Esophagus muscularis mucosa (tissue), 4 donors: Measurements from ENCODE around the gene BRD7. TPM values are rescaled to one million over a fixed set of nuclear protein-coding genes. Genes with fewer than 3 reads are reported as not detected.
A peak's percentile ranks its signal among the peaks of the same experiment; 100 is the strongest.

ENCODE experiments used
- DNase-seq: peaks from one replicate; pipeline ENCODE4 v3.0.0-alpha.2; 2017; ENCODE audit errors: extremely low spot score
- H3K27ac ChIP-seq, 4 donors: fragments of 200-600 bp; sonication (generic); replicated peaks in 1 of 4; 1 replicate in 3 of 4; 2 replicates in 1 of 4; pipeline ENCODE4 v1.5.1; 2016 to 2019; ENCODE audit warnings: mild to moderate bottlenecking in 1 of 4
- H3K27me3 ChIP-seq, 4 donors: fragments of 200-600 bp; sonication (generic); one replicate each; pipeline versions ENCODE4 v1.5.1 to v1.6.0; 2016 to 2019
- H3K36me3 ChIP-seq, 4 donors: fragments of 200-600 bp; sonication (generic); one replicate each; pipeline ENCODE4 v1.5.1; 2016 to 2019
- H3K4me1 ChIP-seq, 4 donors: fragments of 200-600 bp; sonication (generic); one replicate each; pipeline ENCODE4 v1.5.1; 2016 to 2019
- H3K4me3 ChIP-seq, 4 donors: fragments of 200-600 bp; sonication (generic); 1 replicate in 2 of 4; 2 replicates in 2 of 4; pipeline ENCODE4 v1.5.1; 2016 to 2019; ENCODE audit warnings: mild to moderate bottlenecking in 4 of 4, moderate library complexity in 1 of 4
- H3K9me3 ChIP-seq, 4 donors: fragments of 200-600 bp; sonication (generic); 1 replicate in 3 of 4; 2 replicates in 1 of 4; pipeline ENCODE4 v1.5.1; 2016 to 2019
- CTCF ChIP-seq, 3 experiments: fragments of 200-600 bp in 2 of 3; fragments of 450-650 bp in 1 of 3; sonication (generic) in 2 of 3; IDR thresholded peaks; one replicate each; pipeline ENCODE4 v1.5.1; 2017 to 2019; ENCODE audit warnings: antibody characterized with exemption in 3 of 3, mild to moderate bottlenecking in 2 of 3, moderate library complexity in 1 of 3
- EP300 ChIP-seq: sonication (generic); formaldehyde crosslinking; IDR thresholded peaks from one replicate; pipeline ENCODE4 v1.6.1; 2017; ENCODE audit warnings: antibody characterized with exemption
- POLR2A ChIP-seq: fragments of 450-650 bp; IDR thresholded peaks from one replicate; pipeline ENCODE4 v1.6.1; 2017; ENCODE audit warnings: antibody characterized with exemption, moderate library complexity, mild to moderate bottlenecking, low read depth
- POLR2AphosphoS5 ChIP-seq, 2 donors: sonication (generic); formaldehyde crosslinking; IDR thresholded peaks; one replicate each; pipeline ENCODE4 v1.6.1; 2017; ENCODE audit warnings: antibody characterized with exemption in 2 of 2
- WGBS: methylation state at CpG from one replicate; pipeline ENCODE4 v1.1.5; 2018; 5-methylcytosine and 5-hydroxymethylcytosine counted together
- intact Hi-C: fragments of 100-400 bp; cut with DNase I; formaldehyde crosslinking; loops from one replicate; pipeline ENCODE4 v1.15.1; 2023
- total RNA-seq, 4 donors: library from RNA; depleted of rRNA; stranded (reverse); fragments of >200 nt; gene quantifications; one replicate each; pipeline versions ENCODE4 v1.1.0 to v1.2.1, GENCODE V29; 2016

Gene BRD7
- total RNA-seq, 4 donors from 2014 or later, result 49.5 to 68.1 (median 56.5) TPM

DNA sequence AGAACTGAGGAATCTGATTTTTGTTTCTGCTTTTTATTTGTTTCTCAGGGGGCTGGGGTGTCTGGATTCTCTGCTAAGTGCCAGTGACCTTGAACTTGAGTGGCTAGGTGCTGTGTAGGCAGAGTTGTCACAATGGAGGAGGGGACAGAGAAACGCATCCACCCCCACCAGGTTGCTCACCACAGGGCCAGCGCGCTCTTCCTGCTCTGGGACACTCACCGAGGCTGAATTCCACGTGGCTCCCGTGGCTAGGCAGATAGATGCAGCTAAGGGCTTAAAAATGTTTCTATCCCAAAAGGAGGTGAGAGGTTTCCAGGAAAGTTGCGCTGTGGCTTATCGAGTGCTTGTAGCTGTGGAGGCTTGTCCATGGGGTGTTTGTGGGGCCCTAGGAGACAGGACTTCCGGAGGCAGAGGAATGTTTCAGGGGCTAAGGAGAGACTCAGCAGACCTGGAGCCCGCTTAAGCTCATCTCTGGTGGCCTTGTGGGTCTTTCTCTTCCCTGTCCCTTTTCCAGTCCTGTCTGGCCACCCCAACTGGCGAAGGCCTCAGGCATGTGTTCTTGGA lies 65.7 kb downstream of the BRD7 start:
- H3K4me1 ChIP-seq, result peaks cover 0 to 13% (median 12%) of the 10 kb centered on the region in 4 donors
- H3K9me3 ChIP-seq, result no peaks in the 10 kb centered on the region
- intact Hi-C loops, result no loop called here
- 82% methylated on average over 9 of the region's 11 CpGs for WGBS
- no peaks in the 10 kb centered on the region for H3K27me3 ChIP-seq
- DNase-seq, result no peak
- TF ChIP-seq POLR2A (no peak), EP300 (no peak), CTCF (IDR thresholded peaks at IDR 0.05) (no peak), POLR2AphosphoS5 (IDR thresholded peaks at IDR 0.05) (no peak)
- H3K36me3 ChIP-seq, result peaks cover 0 to 24% (median 2%) of the 10 kb centered on the region in 4 donors
- H3K4me3 ChIP-seq, result no peak overlapping the region
- H3K27ac ChIP-seq, result no peak overlapping the region

- intact Hi-C loops, result no loop called here
- TF ChIP-seq POLR2A, result no peak
- no peak for TF ChIP-seq CTCF (IDR thresholded peaks at IDR 0.05)
- TF ChIP-seq POLR2AphosphoS5 (IDR thresholded peaks at IDR 0.05), result no peak
- no peak for TF ChIP-seq EP300
- Histone ChIP-seq H3K27ac (no peak overlapping the region), H3K4me1 (peaks cover 0 to 13% (median 12%) of the 10 kb centered on the region in 4 donors), H3K36me3 (peaks cover 0 to 24% (median 2%) of the 10 kb centered on the region in 4 donors), H3K27me3 (no peaks in the 10 kb centered on the region), H3K9me3 (no peaks in the 10 kb centered on the region), H3K4me3 (no peak overlapping the region)
- DNase-seq, result no peak
- 95% methylated on average over 15 of the region's 15 CpGs for WGBS
Measured at GRCh38 chr16:50302472-50303005, 66.2 kb downstream of the BRD7 start.

DNA sequence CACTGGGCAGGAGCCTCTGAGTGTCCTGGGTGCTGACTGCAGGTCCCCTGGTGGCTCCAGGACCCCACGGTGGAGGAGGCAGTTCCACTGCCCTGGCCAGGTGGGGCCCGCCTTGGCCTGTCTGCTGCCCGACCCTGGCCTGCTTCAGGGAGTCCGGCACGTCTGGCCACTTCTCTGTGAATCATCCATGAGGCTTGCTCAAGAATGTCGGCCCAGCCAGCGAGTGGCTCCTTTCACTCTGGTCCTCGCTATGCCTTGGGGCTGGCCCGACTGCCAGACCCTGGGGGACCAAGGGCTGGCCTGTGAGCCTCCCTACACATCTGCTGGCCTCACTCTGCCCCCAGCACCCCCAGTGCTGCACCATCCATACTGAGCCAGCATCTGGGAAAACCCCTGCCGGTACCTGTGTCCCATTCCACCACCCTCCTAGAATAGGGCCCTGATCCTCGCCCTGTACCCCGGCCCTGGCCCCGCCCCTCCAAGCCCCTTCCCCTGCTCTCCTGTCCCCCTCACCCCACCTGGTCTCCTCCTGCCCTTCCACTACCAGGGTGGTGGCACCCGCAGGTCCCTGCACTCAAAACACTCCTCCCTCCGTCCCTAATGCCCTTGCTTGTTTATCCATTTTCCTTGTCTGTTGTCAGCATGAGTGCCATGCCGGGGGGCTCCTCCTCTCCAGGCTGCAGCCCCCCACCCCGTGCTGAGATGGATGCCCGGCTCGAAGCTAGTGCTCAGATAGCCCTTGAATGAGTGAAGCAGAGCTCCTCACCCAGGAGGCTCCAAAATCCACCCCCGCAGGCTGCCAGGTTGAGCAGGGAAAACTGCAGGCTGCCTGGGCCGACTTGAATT lies 66.9 kb downstream of the BRD7 start:
- intact Hi-C loops, result no loop called here
- H3K27ac ChIP-seq, result peak overlapping the region in 3 of 4 donors; percentile 52 to 68 (median 63)
- no peak for DNase-seq
- peaks cover 0 to 13% (median 12%) of the 10 kb centered on the region in 4 donors for H3K4me1 ChIP-seq
- TF ChIP-seq POLR2AphosphoS5 (IDR thresholded peaks at IDR 0.05) (peak in 1 of 2 donors; percentile 35), POLR2A (no peak)
- H3K4me3 ChIP-seq, result no peak overlapping the region
- no peaks in the 10 kb centered on the region for H3K27me3 ChIP-seq
- no peaks in the 10 kb centered on the region for H3K9me3 ChIP-seq
- 77% methylated on average over 21 of the region's 21 CpGs for WGBS
- peaks cover 0 to 24% (median 2%) of the 10 kb centered on the region in 4 donors for H3K36me3 ChIP-seq

GRCh38 chr16:50300942-50301625 lies 67.7 kb downstream of the BRD7 start:
- no peak overlapping the region for H3K4me3 ChIP-seq
- intact Hi-C loops, result no loop called here
- H3K27me3 ChIP-seq, result no peaks in the 10 kb centered on the region
- H3K36me3 ChIP-seq, result peaks cover 0 to 26% (median 2%) of the 10 kb centered on the region in 4 donors
- peaks cover 0 to 13% (median 12%) of the 10 kb centered on the region in 4 donors for H3K4me1 ChIP-seq
- no peak for DNase-seq
- peak in 1 of 2 donors; percentile 41 for TF ChIP-seq POLR2AphosphoS5 (IDR thresholded peaks at IDR 0.05)
- TF ChIP-seq POLR2A, result no peak
- WGBS, result 80% methylated on average over 19 of the region's 23 CpGs
- peak overlapping the region in 3 of 4 donors; percentile 52 to 68 (median 63) for H3K27ac ChIP-seq
- no peaks in the 10 kb centered on the region for H3K9me3 ChIP-seq

DNA sequence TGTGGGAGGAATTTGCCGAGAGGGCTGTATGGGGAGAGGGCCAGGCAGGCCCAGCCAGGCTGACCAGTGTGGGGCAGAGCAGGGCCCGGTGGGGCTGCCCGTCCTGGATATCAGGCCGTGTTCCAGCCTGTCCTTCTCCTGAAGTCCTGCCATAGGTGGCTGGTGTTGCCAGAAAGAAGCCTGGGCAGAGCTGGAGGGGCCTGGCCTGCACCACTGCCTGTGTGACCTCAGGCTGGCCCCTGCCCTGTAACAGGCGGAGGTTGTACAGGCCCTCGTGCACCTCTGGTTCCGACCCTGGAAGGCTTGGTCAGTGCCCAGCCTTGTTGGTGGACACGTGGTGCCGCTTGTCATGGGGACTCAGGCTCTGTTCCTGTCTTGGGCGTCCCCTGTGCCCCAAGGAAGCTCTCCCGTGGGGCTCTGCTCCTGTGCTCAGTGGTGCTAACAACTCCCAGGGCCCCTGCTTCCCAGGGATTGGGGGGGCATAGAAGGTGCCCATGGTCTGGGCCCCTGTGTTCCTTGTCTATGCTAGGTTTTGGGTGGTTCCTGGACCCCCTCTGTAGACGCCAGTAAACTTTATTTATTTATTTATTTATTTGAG lies 69.2 kb downstream of the BRD7 start:
- Histone ChIP-seq H3K4me3 (no peak overlapping the region), H3K36me3 (peaks cover 0 to 22% (median 4%) of the 10 kb centered on the region in 4 donors), H3K4me1 (peaks cover 0 to 13% (median 12%) of the 10 kb centered on the region in 4 donors), H3K27ac (no peak overlapping the region), H3K9me3 (no peaks in the 10 kb centered on the region), H3K27me3 (no peaks in the 10 kb centered on the region)
- DNase-seq, result no peak
- 83% methylated on average over 12 of the region's 12 CpGs for WGBS
- intact Hi-C loops, result no loop called here
- TF ChIP-seq POLR2A (no peak), EP300 (no peak), POLR2AphosphoS5 (IDR thresholded peaks at IDR 0.05) (no peak), CTCF (IDR thresholded peaks at IDR 0.05) (no peak)
